ENCODE measurements around the gene CYTH3. TPM values are rescaled to one million over a fixed set of nuclear protein-coding genes. Genes with fewer than 3 reads are reported as not detected.

Gene CYTH3
- total and polyA plus RNA-seq, 7 experiments from 2014 or later: 0.99 to 9.5 (median 3.1) TPM

GRCh38 chr7:6127110-6127490 is 145.3 kb downstream of the CYTH3 start:
- ChIA-PET POLR2A (interaction anchor here (0.6 kb wide), 1 partner anchor 131 kb away, joined by 5 read pairs; no protein-coding TSS in a partner anchor), CTCF (no interaction called here)
- DNase-seq: no peak
- Mint-ChIP-seq H3K27me3 (no peaks in the 10 kb centered on the region), H3K9me3 (peaks cover 0 to 2% (median 0%) of the 10 kb centered on the region in 11 donors), H3K27ac (peak overlapping the region in 1 of 9 donors; percentile 70), H3K36me3 (peaks cover 1 to 51% (median 30%) of the 10 kb centered on the region in 5 donors), H3K4me3 (no peak overlapping the region), H3K4me1 (peaks cover 3 to 23% (median 10%) of the 10 kb centered on the region in 7 donors)
- no peak for ATAC-seq
- no peak overlapping the region for H3K27ac ChIP-seq (ENCODE audit: low read depth, low read length)
- H3K36me3 ChIP-seq (ENCODE audit: control insufficient read depth in 2 of 3, insufficient read depth in 3 of 3, low read length in 3 of 3): peaks cover 4 to 49% (median 6%) of the 10 kb centered on the region in 3 experiments
- H3K27me3 ChIP-seq (ENCODE audit: control insufficient read depth in 2 of 2, insufficient read depth in 2 of 2, low read length in 2 of 2): no peaks in the 10 kb centered on the region
- no peaks in the 10 kb centered on the region for H3K4me1 ChIP-seq (ENCODE audit: control insufficient read depth in 2 of 2, insufficient read depth in 2 of 2, low read length in 2 of 2)
- H3K9me3 ChIP-seq (ENCODE audit: control insufficient read depth in 2 of 3, low read length in 3 of 3): no peaks in the 10 kb centered on the region
- H3K4me3 ChIP-seq (ENCODE audit: low read length): no peak overlapping the region
- intact Hi-C loops (cut with micrococcal nuclease): no loop called here

GRCh38 chr7:6123843-6124242 is 148.6 kb downstream of the CYTH3 start:
- intact Hi-C loops (cut with micrococcal nuclease): no loop called here
- Histone ChIP-seq H3K27me3 (ENCODE audit: control insufficient read depth in 2 of 2, insufficient read depth in 2 of 2, low read length in 2 of 2) (no peaks in the 10 kb centered on the region), H3K4me3 (ENCODE audit: low read length) (no peak overlapping the region), H3K9me3 (ENCODE audit: control insufficient read depth in 2 of 3, low read length in 3 of 3) (no peaks in the 10 kb centered on the region), H3K4me1 (ENCODE audit: control insufficient read depth in 2 of 2, insufficient read depth in 2 of 2, low read length in 2 of 2) (no peaks in the 10 kb centered on the region), H3K36me3 (ENCODE audit: control insufficient read depth in 2 of 3, insufficient read depth in 3 of 3, low read length in 3 of 3) (peaks cover 6 to 56% (median 12%) of the 10 kb centered on the region in 3 experiments), H3K27ac (ENCODE audit: low read depth, low read length) (no peak overlapping the region)
- ChIA-PET CTCF (no interaction called here), POLR2A (no interaction called here)
- DNase-seq: no peak
- Mint-ChIP-seq H3K27me3 (no peaks in the 10 kb centered on the region), H3K27ac (no peak overlapping the region), H3K36me3 (peaks cover 13 to 65% (median 51%) of the 10 kb centered on the region in 5 donors), H3K9me3 (peaks cover 0 to 14% (median 6%) of the 10 kb centered on the region in 11 donors), H3K4me3 (no peak overlapping the region), H3K4me1 (peaks cover 4 to 21% (median 11%) of the 10 kb centered on the region in 7 donors)
- no peak for ATAC-seq

GRCh38 chr7:6121141-6121540 is 151.3 kb downstream of the CYTH3 start:
- Mint-ChIP-seq H3K27ac (no peak overlapping the region), H3K4me1 (peaks cover 11 to 30% (median 15%) of the 10 kb centered on the region in 7 donors), H3K9me3 (peaks cover 0 to 14% (median 6%) of the 10 kb centered on the region in 11 donors), H3K27me3 (no peaks in the 10 kb centered on the region), H3K4me3 (no peak overlapping the region), H3K36me3 (peaks cover 18 to 75% (median 64%) of the 10 kb centered on the region in 5 donors)
- intact Hi-C loops (cut with micrococcal nuclease): no loop called here
- DNase-seq: no peak
- Histone ChIP-seq H3K4me3 (ENCODE audit: low read length) (no peak overlapping the region), H3K27ac (ENCODE audit: low read depth, low read length) (no peak overlapping the region), H3K36me3 (ENCODE audit: control insufficient read depth in 2 of 3, insufficient read depth in 3 of 3, low read length in 3 of 3) (peaks cover 8 to 70% (median 21%) of the 10 kb centered on the region in 3 experiments), H3K9me3 (ENCODE audit: control insufficient read depth in 2 of 3, low read length in 3 of 3) (no peaks in the 10 kb centered on the region), H3K4me1 (ENCODE audit: control insufficient read depth in 2 of 2, insufficient read depth in 2 of 2, low read length in 2 of 2) (peaks cover 0 to 5% of the 10 kb centered on the region in 2 donors), H3K27me3 (ENCODE audit: control insufficient read depth in 2 of 2, insufficient read depth in 2 of 2, low read length in 2 of 2) (no peaks in the 10 kb centered on the region)
- ChIA-PET POLR2A (no interaction called here), CTCF (no interaction called here)
- ATAC-seq: no peak

- DNase-seq (no peak), ATAC-seq (no peak)
- ChIA-PET POLR2A (no interaction called here), CTCF (no interaction called here)
- Histone ChIP-seq H3K27me3 (ENCODE audit: control insufficient read depth in 2 of 2, insufficient read depth in 2 of 2, low read length in 2 of 2) (no peaks in the 10 kb centered on the region), H3K27ac (ENCODE audit: low read depth, low read length) (no peak overlapping the region), H3K36me3 (ENCODE audit: control insufficient read depth in 2 of 3, insufficient read depth in 3 of 3, low read length in 3 of 3) (peaks cover 14 to 86% (median 21%) of the 10 kb centered on the region in 3 experiments), H3K4me1 (ENCODE audit: control insufficient read depth in 2 of 2, insufficient read depth in 2 of 2, low read length in 2 of 2) (peaks cover 0 to 5% of the 10 kb centered on the region in 2 donors), H3K9me3 (ENCODE audit: control insufficient read depth in 2 of 3, low read length in 3 of 3) (no peaks in the 10 kb centered on the region), H3K4me3 (ENCODE audit: low read length) (no peak overlapping the region)
- peaks cover 14 to 34% (median 15%) of the 10 kb centered on the region in 7 donors for H3K4me1 Mint-ChIP-seq
- peak overlapping the region in 7 of 9 donors; percentile 2 to 84 (median 61) for H3K27ac Mint-ChIP-seq
- H3K9me3 Mint-ChIP-seq: peaks cover 0 to 14% (median 6%) of the 10 kb centered on the region in 11 donors
- H3K27me3 Mint-ChIP-seq: no peaks in the 10 kb centered on the region
- H3K4me3 Mint-ChIP-seq: peak overlapping the region in 1 of 10 donors; percentile 70
- peaks cover 23 to 70% (median 59%) of the 10 kb centered on the region in 5 donors for H3K36me3 Mint-ChIP-seq
- intact Hi-C loops (cut with micrococcal nuclease): loop anchor here in 1 of 2 donors (1.0 kb wide), 1 partner anchor 11 kb away; no protein-coding TSS in a partner anchor
Observed at GRCh38 chr7:6117533-6117932, 154.9 kb downstream of the CYTH3 start.

- Histone ChIP-seq H3K27ac (ENCODE audit: low read depth, low read length) (no peak overlapping the region), H3K36me3 (ENCODE audit: control insufficient read depth in 2 of 3, insufficient read depth in 3 of 3, low read length in 3 of 3) (peaks cover 14 to 83% (median 15%) of the 10 kb centered on the region in 3 experiments), H3K27me3 (ENCODE audit: control insufficient read depth in 2 of 2, insufficient read depth in 2 of 2, low read length in 2 of 2) (no peaks in the 10 kb centered on the region), H3K4me1 (ENCODE audit: control insufficient read depth in 2 of 2, insufficient read depth in 2 of 2, low read length in 2 of 2) (peaks cover 0 to 5% of the 10 kb centered on the region in 2 donors), H3K4me3 (ENCODE audit: low read length) (no peak overlapping the region), H3K9me3 (ENCODE audit: control insufficient read depth in 2 of 3, low read length in 3 of 3) (no peaks in the 10 kb centered on the region)
- H3K9me3 Mint-ChIP-seq: peaks cover 0 to 6% (median 2%) of the 10 kb centered on the region in 11 donors
- H3K36me3 Mint-ChIP-seq: peaks cover 13 to 61% (median 50%) of the 10 kb centered on the region in 5 donors
- POLR2A ChIA-PET: interaction anchor here (0.7 kb wide), 1 partner anchor 481 kb away, joined by 3 read pairs; no protein-coding TSS in a partner anchor
- intact Hi-C loops (cut with micrococcal nuclease): no loop called here
- peak overlapping the region in 1 of 9 donors; percentile 57 for H3K27ac Mint-ChIP-seq
- CTCF ChIA-PET: interaction anchor here (0.6 kb wide), 1 partner anchor 131 kb away, joined by 3 read pairs; no protein-coding TSS in a partner anchor
- DNase-seq (no peak), ATAC-seq (no peak)
- no peak overlapping the region for H3K4me3 Mint-ChIP-seq
- peaks cover 15 to 35% (median 16%) of the 10 kb centered on the region in 7 donors for H3K4me1 Mint-ChIP-seq
- no peaks in the 10 kb centered on the region for H3K27me3 Mint-ChIP-seq
Observed at GRCh38 chr7:6116211-6116610, 156.2 kb downstream of the CYTH3 start.

Other genes with a start within 250 kb of the CYTH3 start
- not detected for gene ANKRD61, start 241.2 kb downstream of the CYTH3 start, total RNA-seq
- gene ANKRD61, start 241.2 kb downstream of the CYTH3 start, polyA plus RNA-seq: under 1 TPM; 0.29 to 0.50 TPM
- gene EIF2AK1, start 213.4 kb downstream of the CYTH3 start, total RNA-seq: 100 to 1,000 TPM in 1 of 5 experiments, 10 to 100 TPM in 4; 58.6 to 111 (median 66.8) TPM
- gene EIF2AK1, start 213.4 kb downstream of the CYTH3 start, polyA plus RNA-seq: 10 to 100 TPM; 72.4 to 79.4 TPM
- gene USP42, start 167.7 kb downstream of the CYTH3 start, total RNA-seq: 10 to 100 TPM; 17.5 to 27.7 (median 18.1) TPM
- gene USP42, start 167.7 kb downstream of the CYTH3 start, polyA plus RNA-seq: 10 to 100 TPM in 1 of 2 donors, 1 to 10 TPM in 1; 7.4 to 18.0 TPM
- gene FAM220A, start 76.3 kb upstream of the CYTH3 start, total RNA-seq: 10 to 100 TPM in 4 of 5 experiments, 1 to 10 TPM in 1; 8.9 to 25.0 (median 14.7) TPM
- 1 to 10 TPM; 5.2 to 7.1 TPM for gene FAM220A, start 76.3 kb upstream of the CYTH3 start, polyA plus RNA-seq
- 100 to 1,000 TPM in 2 of 5 experiments, 10 to 100 TPM in 3; 60.2 to 139 (median 87.2) TPM for gene RAC1, start 101.9 kb upstream of the CYTH3 start, total RNA-seq
- gene RAC1, start 101.9 kb upstream of the CYTH3 start, polyA plus RNA-seq: 100 to 1,000 TPM; 188 to 211 TPM
- 10 to 100 TPM; 20.6 to 44.3 (median 39.8) TPM for gene DAGLB, start 175.3 kb upstream of the CYTH3 start, total RNA-seq
- 10 to 100 TPM; 10.5 to 21.8 TPM for gene DAGLB, start 175.3 kb upstream of the CYTH3 start, polyA plus RNA-seq
- 10 to 100 TPM; 28.1 to 60.9 (median 36.8) TPM for gene KDELR2, start 211.5 kb upstream of the CYTH3 start, total RNA-seq
- gene KDELR2, start 211.5 kb upstream of the CYTH3 start, polyA plus RNA-seq: 10 to 100 TPM; 36.3 to 43.7 TPM

Measured in naive thymus-derived CD4-positive, alpha-beta T cell (primary cell).